ENCODE results near the gene CEBPZ. TPM values are rescaled to one million over a fixed set of nuclear protein-coding genes. Genes with fewer than 3 reads are reported as not detected.

CEBPZ gene
- total RNA-seq, 2 experiments from 2014 or later = 92.3 to 102 TPM

DNA sequence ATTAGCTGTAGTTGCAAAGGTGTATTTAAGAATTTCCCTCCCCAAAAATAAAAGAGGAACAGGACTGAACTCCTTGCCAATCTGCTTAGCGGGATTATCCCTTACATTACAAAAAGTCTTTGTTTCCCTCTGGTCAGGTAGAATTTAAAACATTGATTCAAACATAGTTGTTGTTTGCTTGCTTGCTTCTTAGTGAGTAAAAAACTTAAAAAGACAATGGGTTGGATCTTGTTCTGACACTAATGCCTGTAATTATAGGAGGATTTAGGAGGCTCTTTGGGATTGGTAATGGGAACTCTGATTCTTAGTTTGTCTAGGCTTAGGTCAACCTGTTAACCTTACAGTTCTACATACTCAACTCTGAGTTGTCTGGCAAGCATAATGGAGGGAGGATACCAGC, 38.8 kb downstream of the CEBPZ start:
- POLR2A ChIA-PET = interaction anchor here (1.6 kb wide), 1 partner anchor 40 kb away, joined by 4 read pairs; the partner anchor contains the start of gene NDUFAF7
- H3K27me3 Mint-ChIP-seq = peaks cover 6% of the 10 kb centered on the region
- Histone ChIP-seq H3K27me3 (ENCODE audit: control insufficient read depth in 1 of 2, insufficient read depth in 2 of 2, low read length in 2 of 2) (no peaks in the 10 kb centered on the region), H3K9me3 (ENCODE audit: control insufficient read depth in 1 of 2, insufficient read depth in 1 of 2, low read length in 2 of 2) (no peaks in the 10 kb centered on the region), H3K36me3 (ENCODE audit: insufficient read depth, low read length) (no peaks in the 10 kb centered on the region), H3K27ac (ENCODE audit: low read depth in 1 of 2, low read length in 2 of 2) (no peak overlapping the region), H3K4me3 (ENCODE audit: low read length) (no peak overlapping the region), H3K4me1 (ENCODE audit: insufficient read depth, low read length) (peaks cover 16% of the 10 kb centered on the region)
- ATAC-seq (ENCODE audit: poor library complexity) (no peak), DNase-seq (no peak)
- peaks cover 6% of the 10 kb centered on the region for H3K36me3 Mint-ChIP-seq (ENCODE audit: low read depth)
- TF ChIP-seq, protein P1, sequence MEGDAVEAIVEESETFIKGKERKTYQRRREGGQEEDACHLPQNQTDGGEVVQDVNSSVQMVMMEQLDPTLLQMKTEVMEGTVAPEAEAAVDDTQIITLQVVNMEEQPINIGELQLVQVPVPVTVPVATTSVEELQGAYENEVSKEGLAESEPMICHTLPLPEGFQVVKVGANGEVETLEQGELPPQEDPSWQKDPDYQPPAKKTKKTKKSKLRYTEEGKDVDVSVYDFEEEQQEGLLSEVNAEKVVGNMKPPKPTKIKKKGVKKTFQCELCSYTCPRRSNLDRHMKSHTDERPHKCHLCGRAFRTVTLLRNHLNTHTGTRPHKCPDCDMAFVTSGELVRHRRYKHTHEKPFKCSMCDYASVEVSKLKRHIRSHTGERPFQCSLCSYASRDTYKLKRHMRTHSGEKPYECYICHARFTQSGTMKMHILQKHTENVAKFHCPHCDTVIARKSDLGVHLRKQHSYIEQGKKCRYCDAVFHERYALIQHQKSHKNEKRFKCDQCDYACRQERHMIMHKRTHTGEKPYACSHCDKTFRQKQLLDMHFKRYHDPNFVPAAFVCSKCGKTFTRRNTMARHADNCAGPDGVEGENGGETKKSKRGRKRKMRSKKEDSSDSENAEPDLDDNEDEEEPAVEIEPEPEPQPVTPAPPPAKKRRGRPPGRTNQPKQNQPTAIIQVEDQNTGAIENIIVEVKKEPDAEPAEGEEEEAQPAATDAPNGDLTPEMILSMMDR (IDR thresholded peaks at IDR 0.05) = no peak
- CTCF ChIA-PET = no interaction called here
- intact Hi-C loops (cut with DNase I, micrococcal nuclease) = loop anchor here in 1 of 2 experiments (10.0 kb wide), 2 partner anchors 108 to 598 kb away; partner anchors contain the start of genes FEZ2, GPATCH11 and HEATR5B
- H3K9me3 Mint-ChIP-seq = no peaks in the 10 kb centered on the region
- H3K4me1 Mint-ChIP-seq (ENCODE audit: low read depth) = peaks cover 13% of the 10 kb centered on the region
- no peak overlapping the region for H3K27ac Mint-ChIP-seq
- H3K4me3 Mint-ChIP-seq = no peak overlapping the region

DNA sequence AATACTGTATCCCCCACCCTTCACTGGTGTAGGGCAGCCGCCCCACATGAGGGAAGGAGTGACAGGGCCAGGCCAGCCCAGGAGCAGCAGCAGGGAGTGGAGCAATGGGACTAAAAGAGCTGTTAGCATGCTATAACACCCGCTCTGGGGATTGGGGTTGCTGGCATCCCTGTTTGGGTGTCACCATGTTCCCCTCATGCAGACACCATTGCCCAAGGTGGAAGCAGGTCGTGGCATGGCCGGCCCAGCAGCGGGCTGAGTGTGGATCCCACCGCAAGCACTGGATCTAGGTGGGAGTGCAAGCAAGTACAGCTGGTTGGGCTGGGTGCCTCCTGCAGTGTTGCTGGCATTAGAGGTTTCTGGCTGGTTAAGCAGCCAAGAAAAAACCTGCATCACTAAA, 39.6 kb downstream of the CEBPZ start:
- CTCF ChIA-PET = no interaction called here
- H3K4me3 ChIP-seq (ENCODE audit: low read length) = no peak overlapping the region
- peaks cover 6% of the 10 kb centered on the region for H3K36me3 Mint-ChIP-seq (ENCODE audit: low read depth)
- H3K4me1 Mint-ChIP-seq (ENCODE audit: low read depth) = peaks cover 6% of the 10 kb centered on the region
- H3K27me3 Mint-ChIP-seq = peaks cover 6% of the 10 kb centered on the region
- intact Hi-C loops (cut with DNase I, micrococcal nuclease) = loop anchor here in 1 of 2 experiments (10.0 kb wide), 2 partner anchors 107 to 597 kb away; partner anchors contain the start of genes FEZ2, GPATCH11 and HEATR5B
- no peaks in the 10 kb centered on the region for H3K36me3 ChIP-seq (ENCODE audit: insufficient read depth, low read length)
- peaks cover 8% of the 10 kb centered on the region for H3K4me1 ChIP-seq (ENCODE audit: insufficient read depth, low read length)
- no peaks in the 10 kb centered on the region for H3K9me3 ChIP-seq (ENCODE audit: control insufficient read depth in 1 of 2, insufficient read depth in 1 of 2, low read length in 2 of 2)
- H3K27ac Mint-ChIP-seq = no peak overlapping the region
- DNase-seq = no peak
- H3K27me3 ChIP-seq (ENCODE audit: control insufficient read depth in 1 of 2, insufficient read depth in 2 of 2, low read length in 2 of 2) = no peaks in the 10 kb centered on the region
- no peak overlapping the region for H3K27ac ChIP-seq (ENCODE audit: low read depth in 1 of 2, low read length in 2 of 2)
- POLR2A ChIA-PET = interaction anchor here (1.6 kb wide), 1 partner anchor 40 kb away, joined by 4 read pairs; the partner anchor contains the start of gene NDUFAF7
- H3K9me3 Mint-ChIP-seq = no peaks in the 10 kb centered on the region
- ATAC-seq (ENCODE audit: poor library complexity) = no peak
- TF ChIP-seq, protein P1 (IDR thresholded peaks at IDR 0.05) = no peak
- H3K4me3 Mint-ChIP-seq = no peak overlapping the region

DNA sequence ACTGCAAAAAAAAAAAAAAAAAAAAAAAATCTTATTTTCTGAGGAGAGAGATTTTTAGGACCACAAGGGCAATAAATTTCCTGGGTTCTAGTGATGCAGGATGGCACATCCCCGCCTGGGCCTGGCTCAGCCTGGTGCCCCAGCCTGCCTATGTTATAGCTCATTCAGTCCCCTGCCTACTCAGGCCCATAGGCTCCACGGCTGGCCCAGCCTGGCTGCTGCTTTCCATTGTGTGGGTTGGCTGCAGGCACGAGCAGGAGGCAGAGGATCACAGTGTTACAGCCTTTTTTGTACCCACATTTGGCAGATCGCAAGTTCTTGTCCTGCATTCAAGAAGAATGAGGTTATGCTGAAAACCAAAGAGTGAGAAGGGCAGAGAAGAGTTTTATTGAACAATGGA, 40.1 kb downstream of the CEBPZ start:
- Mint-ChIP-seq H3K27ac (no peak overlapping the region), H3K4me1 (ENCODE audit: low read depth) (peaks cover 3% of the 10 kb centered on the region), H3K9me3 (no peaks in the 10 kb centered on the region), H3K4me3 (no peak overlapping the region), H3K36me3 (ENCODE audit: low read depth) (peaks cover 2% of the 10 kb centered on the region), H3K27me3 (peaks cover 10% of the 10 kb centered on the region)
- Histone ChIP-seq H3K27me3 (ENCODE audit: control insufficient read depth in 1 of 2, insufficient read depth in 2 of 2, low read length in 2 of 2) (no peaks in the 10 kb centered on the region), H3K9me3 (ENCODE audit: control insufficient read depth in 1 of 2, insufficient read depth in 1 of 2, low read length in 2 of 2) (no peaks in the 10 kb centered on the region), H3K27ac (ENCODE audit: low read depth in 1 of 2, low read length in 2 of 2) (no peak overlapping the region), H3K4me3 (ENCODE audit: low read length) (no peak overlapping the region), H3K36me3 (ENCODE audit: insufficient read depth, low read length) (no peaks in the 10 kb centered on the region), H3K4me1 (ENCODE audit: insufficient read depth, low read length) (peaks cover 7% of the 10 kb centered on the region)
- intact Hi-C loops (cut with DNase I, micrococcal nuclease) = loop anchor here in 1 of 2 experiments (10.0 kb wide), 2 partner anchors 106 to 596 kb away; partner anchors contain the start of genes FEZ2, GPATCH11 and HEATR5B
- ChIA-PET POLR2A (no interaction called here), CTCF (no interaction called here)
- TF ChIP-seq, protein P1 (IDR thresholded peaks at IDR 0.05) = no peak
- DNase-seq = no peak
- ATAC-seq (ENCODE audit: poor library complexity) = no peak
